ENCODE data around the gene BTBD9. TPM values are rescaled to one million over a fixed set of nuclear protein-coding genes. Genes with fewer than 3 reads are reported as not detected.

Gene BTBD9
- total and polyA plus RNA-seq, 2 donors (not counting 1 experiment from before 2014, with no cell fraction given), result 4.1 to 48.9 TPM

- Histone ChIP-seq H3K79me2 (ENCODE audit: control insufficient read depth, insufficient read depth, low read length) (no peaks in the 10 kb centered on the region), H3K27me3 (replicated peaks in 1 of 4; ENCODE audit: control extremely low read depth in 1 of 4, control insufficient read depth in 3 of 4, insufficient read depth in 4 of 4, low read length in 3 of 4) (no peaks in the 10 kb centered on the region), H3K9me3 (ENCODE audit: control extremely low read depth in 1 of 3, control insufficient read depth in 2 of 3, insufficient read depth in 1 of 3, low read length in 2 of 3) (no peaks in the 10 kb centered on the region), H3K4me2 (replicated peaks; ENCODE audit: low read depth, low read length, poor library complexity, severe bottlenecking) (no peak overlapping the region), H4K20me1 (ENCODE audit: control insufficient read depth, insufficient read depth, low read length, poor library complexity, severe bottlenecking) (no peaks in the 10 kb centered on the region), H3K4me3 (ENCODE audit: control extremely low read depth in 1 of 5, extremely low read depth in 1 of 5, insufficient read depth in 1 of 5, low read depth in 2 of 5, low read length in 4 of 5) (no peak overlapping the region), H3K9ac (ENCODE audit: low read length) (no peak overlapping the region), H3K4me1 (ENCODE audit: control insufficient read depth in 2 of 2, insufficient read depth in 2 of 2, low read length in 2 of 2) (no peaks in the 10 kb centered on the region), H3K27ac (ENCODE audit: low read length in 2 of 2) (no peak overlapping the region), H3K36me3 (replicated peaks in 1 of 2; ENCODE audit: control extremely low read depth in 1 of 2, control insufficient read depth in 1 of 2, extremely low read depth in 1 of 2, insufficient read depth in 2 of 2, low read length in 1 of 2) (peaks cover 2% of the 10 kb centered on the region in 2 experiments), H2AFZ (ENCODE audit: insufficient read depth, low read depth, low read length, poor library complexity, severe bottlenecking) (no peak overlapping the region)
- Mint-ChIP-seq H3K9me3 (ENCODE audit: insufficient read depth) (no peaks in the 10 kb centered on the region), H3K4me3 (no peak overlapping the region), H3K4me1 (no peaks in the 10 kb centered on the region), H3K27me3 (no peaks in the 10 kb centered on the region), H3K27ac (no peak overlapping the region)
- CTCF ChIA-PET, result interaction anchor here (0.9 kb wide), 1 partner anchor 322 kb away, joined by 3 read pairs; no protein-coding TSS in a partner anchor
- no peak for DNase-seq
- POLR2A ChIA-PET, result no interaction called here
- no peak for ATAC-seq (ENCODE audit: low read depth)
- 95% methylated on average over 3 of the region's 9 CpGs for WGBS (ENCODE audit: insufficient coverage)
- TF ChIP-seq EZH2 (IDR thresholded peaks at IDR 0.05; ENCODE audit: borderline replicate concordance, insufficient read depth, low read depth, low read length, poor library complexity, severe bottlenecking) (no peak), CTCF (IDR thresholded peaks at IDR 0.05) (no peak)
- intact Hi-C loops (cut with micrococcal nuclease), result no loop called here
Measured at GRCh38 chr6:38248500-38249234, 391.1 kb downstream of the BTBD9 start.

- Mint-ChIP-seq H3K27ac (no peak overlapping the region), H3K9me3 (ENCODE audit: insufficient read depth) (no peaks in the 10 kb centered on the region), H3K4me1 (peaks cover 6% of the 10 kb centered on the region), H3K27me3 (no peaks in the 10 kb centered on the region), H3K4me3 (no peak overlapping the region)
- no peak overlapping the region for H3K27ac ChIP-seq (ENCODE audit: low read length in 2 of 2)
- no peaks in the 10 kb centered on the region for H4K20me1 ChIP-seq (ENCODE audit: control insufficient read depth, insufficient read depth, low read length, poor library complexity, severe bottlenecking)
- H3K9ac ChIP-seq (ENCODE audit: low read length), result no peak overlapping the region
- ChIA-PET POLR2A (interaction anchor here (0.5 kb wide), 1 partner anchor 91 kb away, joined by 7 read pairs; no protein-coding TSS in a partner anchor), CTCF (no interaction called here)
- H2AFZ ChIP-seq (ENCODE audit: insufficient read depth, low read depth, low read length, poor library complexity, severe bottlenecking), result no peak overlapping the region
- H3K4me1 ChIP-seq (ENCODE audit: control insufficient read depth in 2 of 2, insufficient read depth in 2 of 2, low read length in 2 of 2), result no peaks in the 10 kb centered on the region
- no peaks in the 10 kb centered on the region for H3K9me3 ChIP-seq (ENCODE audit: control extremely low read depth in 1 of 3, control insufficient read depth in 2 of 3, insufficient read depth in 1 of 3, low read length in 2 of 3)
- ATAC-seq (ENCODE audit: low read depth) (no peak), DNase-seq (no peak)
- no peaks in the 10 kb centered on the region for H3K27me3 ChIP-seq (replicated peaks in 1 of 4; ENCODE audit: control extremely low read depth in 1 of 4, control insufficient read depth in 3 of 4, insufficient read depth in 4 of 4, low read length in 3 of 4)
- peaks cover 0 to 4% of the 10 kb centered on the region in 2 experiments for H3K36me3 ChIP-seq (replicated peaks in 1 of 2; ENCODE audit: control extremely low read depth in 1 of 2, control insufficient read depth in 1 of 2, extremely low read depth in 1 of 2, insufficient read depth in 2 of 2, low read length in 1 of 2)
- no peak for TF ChIP-seq EZH2 (IDR thresholded peaks at IDR 0.05; ENCODE audit: borderline replicate concordance, insufficient read depth, low read depth, low read length, poor library complexity, severe bottlenecking)
- no peak for TF ChIP-seq CTCF (IDR thresholded peaks at IDR 0.05)
- intact Hi-C loops (cut with micrococcal nuclease), result no loop called here
- no peak overlapping the region for H3K4me3 ChIP-seq (ENCODE audit: control extremely low read depth in 1 of 5, extremely low read depth in 1 of 5, insufficient read depth in 1 of 5, low read depth in 2 of 5, low read length in 4 of 5)
- WGBS (ENCODE audit: insufficient coverage), result 100% methylated on average over 3 of the region's 3 CpGs
- H3K79me2 ChIP-seq (ENCODE audit: control insufficient read depth, insufficient read depth, low read length), result no peaks in the 10 kb centered on the region
- no peak overlapping the region for H3K4me2 ChIP-seq (replicated peaks; ENCODE audit: low read depth, low read length, poor library complexity, severe bottlenecking)
Measured at GRCh38 chr6:38245295-38245694, 394.4 kb downstream of the BTBD9 start.

Measured in B cell (primary cell).